SK-N-SH treated with all-trans-retinoic acid at 6 μM for 48 hours (cell line): ENCODE measurements around the gene TAOK1.
A peak's percentile ranks its signal among the peaks of the same experiment; 100 is the strongest.

ENCODE experiments used
- ATAC-seq: fragments of 200-7000 bp; cut with Tn5 transposase; 3 replicates; pipeline ENCODE4 v1.9.1; 2020; ENCODE audit warnings: mild to moderate bottlenecking, moderate library complexity
- ARNTL ChIP-seq: fragments of 450-650 bp; formaldehyde crosslinking; IDR thresholded peaks from 2 replicates; pipeline ENCODE4 v1.5.0; 2020; ENCODE audit warnings: low read depth, mild to moderate bottlenecking, moderate library complexity, borderline replicate concordance
- BACH2 ChIP-seq: fragments of 250-450 bp; sonication (Bioruptor Pico); IDR thresholded peaks from 2 replicates; pipeline ENCODE4 v1.9.0; 2021; ENCODE audit warnings: mild to moderate bottlenecking, borderline replicate concordance
- CREB5 ChIP-seq: fragments of 250-450 bp; sonication (Bioruptor Pico); IDR thresholded peaks from 2 replicates; pipeline ENCODE4 v1.5.1; 2020; ENCODE audit warnings: low read depth, mild to moderate bottlenecking, moderate library complexity
- CSDC2 ChIP-seq: fragments of 250-450 bp; sonication (Bioruptor Pico); IDR thresholded peaks from 2 replicates; pipeline ENCODE4 v1.5.0; 2020; ENCODE audit warnings: mild to moderate bottlenecking, moderate library complexity
- ESRRG ChIP-seq: fragments of 250-450 bp; sonication (Bioruptor Pico); IDR thresholded peaks from 2 replicates; pipeline ENCODE4 v1.6.1; 2021; ENCODE audit warnings: mild to moderate bottlenecking
- GLIS3 ChIP-seq: fragments of 250-450 bp; sonication (Bioruptor Pico); IDR thresholded peaks from 2 replicates; pipeline ENCODE4 v1.5.0; 2020; ENCODE audit warnings: mild to moderate bottlenecking, moderate library complexity
- OSR1 ChIP-seq: fragments of 250-450 bp; sonication (Bioruptor Pico); IDR thresholded peaks from 2 replicates; pipeline ENCODE4 v1.8.0; 2022; ENCODE audit warnings: moderate library complexity, mild to moderate bottlenecking, inconsistent platforms
- POU6F1 ChIP-seq: fragments of 250-450 bp; sonication (Bioruptor Pico); IDR thresholded peaks from 2 replicates; pipeline ENCODE4 v1.8.0; 2021; ENCODE audit warnings: low read depth, mild to moderate bottlenecking, moderate library complexity, borderline replicate concordance
- PPARA ChIP-seq: fragments of 250-450 bp; sonication (Bioruptor Pico); IDR thresholded peaks from 2 replicates; pipeline ENCODE4 v1.5.0; 2020; ENCODE audit warnings: mild to moderate bottlenecking, borderline replicate concordance
- RARB ChIP-seq: fragments of 250-450 bp; sonication (Bioruptor Pico); IDR thresholded peaks from 2 replicates; pipeline ENCODE4 v1.8.0; 2021; ENCODE audit warnings: mild to moderate bottlenecking, moderate library complexity
- SNAI2 ChIP-seq: fragments of 250-450 bp; sonication (Bioruptor Pico); IDR thresholded peaks from 2 replicates; pipeline ENCODE4 v1.5.0; 2020; ENCODE audit warnings: mild to moderate bottlenecking, moderate library complexity
- TCF4 ChIP-seq: fragments of 250-450 bp; sonication (Bioruptor Pico); IDR thresholded peaks from 2 replicates; pipeline ENCODE4 v1.8.0; 2021; ENCODE audit warnings: mild to moderate bottlenecking, moderate library complexity, borderline replicate concordance
- TOX ChIP-seq: fragments of 250-450 bp; sonication (Bioruptor Pico); IDR thresholded peaks from 2 replicates; pipeline ENCODE4 v1.8.0; 2021; ENCODE audit warnings: mild to moderate bottlenecking, moderate library complexity, borderline replicate concordance
- TSHZ2 ChIP-seq: fragments of 250-450 bp; sonication (Bioruptor Pico); IDR thresholded peaks from 2 replicates; pipeline ENCODE4 v1.5.0; 2020; ENCODE audit warnings: mild to moderate bottlenecking, moderate library complexity
- ZC3H10 ChIP-seq: fragments of 250-450 bp; sonication (Bioruptor Pico); IDR thresholded peaks from 2 replicates; pipeline ENCODE4 v1.5.1; 2021; ENCODE audit warnings: mild to moderate bottlenecking, moderate library complexity
- ZFP3 ChIP-seq: fragments of 250-450 bp; sonication (Bioruptor Pico); IDR thresholded peaks from 2 replicates; pipeline ENCODE4 v1.5.0; 2020; ENCODE audit warnings: mild to moderate bottlenecking, moderate library complexity
- ZNF565 ChIP-seq: fragments of 450-650 bp; formaldehyde crosslinking; conservative IDR thresholded peaks from 2 replicates; pipeline ENCODE4 v1.5.0; 2020; ENCODE audit warnings: low read depth, mild to moderate bottlenecking, moderate library complexity
- ZNF8 ChIP-seq: fragments of 450-650 bp; formaldehyde crosslinking; IDR thresholded peaks from 2 replicates; pipeline ENCODE4 v1.5.0; 2020; ENCODE audit warnings: mild to moderate bottlenecking, moderate library complexity

TAOK1 gene

GRCh38 chr17:29579866-29580771 lies 190.0 kb downstream of the TAOK1 start:
- no peak for TF ChIP-seq TSHZ2 (CRISPR knock-in tag)
- TF ChIP-seq ZFP3 (CRISPR knock-in tag), result no peak
- no peak for TF ChIP-seq ARNTL (CRISPR knock-in tag)
- TF ChIP-seq CSDC2 (CRISPR knock-in tag), result no peak
- no peak for TF ChIP-seq RARB (CRISPR knock-in tag)
- no peak for TF ChIP-seq TOX (CRISPR knock-in tag)
- TF ChIP-seq ZNF565 (CRISPR knock-in tag), result no peak
- no peak for TF ChIP-seq ESRRG (CRISPR knock-in tag)
- TF ChIP-seq ZNF8 (CRISPR knock-in tag), result no peak
- TF ChIP-seq PPARA (CRISPR knock-in tag), result no peak
- TF ChIP-seq TCF4 (CRISPR knock-in tag), result no peak
- TF ChIP-seq CREB5 (CRISPR knock-in tag), result no peak
- TF ChIP-seq OSR1 (CRISPR knock-in tag), result no peak
- no peak for TF ChIP-seq GLIS3
- TF ChIP-seq BACH2 (CRISPR knock-in tag), result no peak
- no peak for TF ChIP-seq ZC3H10 (CRISPR knock-in tag)
- TF ChIP-seq POU6F1 (CRISPR knock-in tag), result no peak
- peak; percentile 97 for ATAC-seq

GRCh38 chr17:29581583-29582253 lies 191.6 kb downstream of the TAOK1 start:
- ATAC-seq, result no peak
- TF ChIP-seq POU6F1 (CRISPR knock-in tag), result no peak
- no peak for TF ChIP-seq SNAI2 (CRISPR knock-in tag)
- no peak for TF ChIP-seq TSHZ2 (CRISPR knock-in tag)
- no peak for TF ChIP-seq ARNTL (CRISPR knock-in tag)
- no peak for TF ChIP-seq ZNF8 (CRISPR knock-in tag)
- TF ChIP-seq ZFP3 (CRISPR knock-in tag), result no peak
